Measurements from ENCODE around the gene PLEKHH2. TPM values are rescaled to one million over a fixed set of nuclear protein-coding genes. Genes with fewer than 3 reads are reported as not detected.

The PLEKHH2 gene
- total RNA-seq, 1 experiment from 2014 or later = 0.93 TPM

DNA sequence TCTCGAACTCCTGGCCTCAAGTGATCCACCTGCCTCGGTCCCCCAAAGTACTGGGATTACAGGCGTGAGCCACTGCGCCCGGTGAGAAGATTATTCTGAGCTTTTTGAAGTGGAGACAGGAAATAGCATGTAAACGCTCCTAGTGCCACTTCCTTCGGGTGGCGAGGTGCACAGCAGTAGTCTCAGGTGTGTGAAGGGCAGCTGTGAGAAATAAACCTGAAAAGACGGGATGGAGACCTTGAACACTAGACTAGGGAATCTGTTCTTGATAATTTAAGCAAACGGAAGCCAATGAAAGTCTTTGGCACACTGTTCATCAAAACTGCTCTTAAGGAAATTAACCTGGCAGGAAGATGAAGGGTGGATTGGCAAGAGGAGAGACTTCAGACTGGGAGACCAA is 439 bp upstream of the PLEKHH2 start:
- Mint-ChIP-seq H3K27ac (ENCODE audit: low read depth, unreplicated experiment) (no peak overlapping the region), H3K36me3 (ENCODE audit: insufficient read depth, unreplicated experiment) (no peaks in the 10 kb centered on the region), H3K4me1 (ENCODE audit: insufficient read depth, unreplicated experiment) (peaks cover 26% of the 10 kb centered on the region), H3K9me3 (ENCODE audit: unreplicated experiment) (no peaks in the 10 kb centered on the region), H3K4me3 (ENCODE audit: unreplicated experiment) (peak overlapping the region; percentile 82), H3K27me3 (ENCODE audit: insufficient read depth, unreplicated experiment) (peaks cover 28% of the 10 kb centered on the region)
- BruUV-seq (replicated peaks) = no TSS peak
- intact Hi-C loops (cut with micrococcal nuclease) = no loop called here
- ChIA-PET POLR2A (interaction anchor here (0.7 to 1.6 kb wide), 5 partner anchors 11 to 359 kb away, joined by 3 to 8 read pairs (median 3); partner anchors contain the start of genes DYNC2LI1 and LRPPRC), CTCF (interaction anchor here (0.6 to 0.7 kb wide), 4 partner anchors 85 to 435 kb away, joined by 3 read pairs; no protein-coding TSS in a partner anchor)
- TF ChIP-seq, protein P1, sequence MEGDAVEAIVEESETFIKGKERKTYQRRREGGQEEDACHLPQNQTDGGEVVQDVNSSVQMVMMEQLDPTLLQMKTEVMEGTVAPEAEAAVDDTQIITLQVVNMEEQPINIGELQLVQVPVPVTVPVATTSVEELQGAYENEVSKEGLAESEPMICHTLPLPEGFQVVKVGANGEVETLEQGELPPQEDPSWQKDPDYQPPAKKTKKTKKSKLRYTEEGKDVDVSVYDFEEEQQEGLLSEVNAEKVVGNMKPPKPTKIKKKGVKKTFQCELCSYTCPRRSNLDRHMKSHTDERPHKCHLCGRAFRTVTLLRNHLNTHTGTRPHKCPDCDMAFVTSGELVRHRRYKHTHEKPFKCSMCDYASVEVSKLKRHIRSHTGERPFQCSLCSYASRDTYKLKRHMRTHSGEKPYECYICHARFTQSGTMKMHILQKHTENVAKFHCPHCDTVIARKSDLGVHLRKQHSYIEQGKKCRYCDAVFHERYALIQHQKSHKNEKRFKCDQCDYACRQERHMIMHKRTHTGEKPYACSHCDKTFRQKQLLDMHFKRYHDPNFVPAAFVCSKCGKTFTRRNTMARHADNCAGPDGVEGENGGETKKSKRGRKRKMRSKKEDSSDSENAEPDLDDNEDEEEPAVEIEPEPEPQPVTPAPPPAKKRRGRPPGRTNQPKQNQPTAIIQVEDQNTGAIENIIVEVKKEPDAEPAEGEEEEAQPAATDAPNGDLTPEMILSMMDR (IDR thresholded peaks at IDR 0.05; ENCODE audit: unreplicated experiment) = no peak
- no peak for DNase-seq (ENCODE audit: unreplicated experiment)

DNA sequence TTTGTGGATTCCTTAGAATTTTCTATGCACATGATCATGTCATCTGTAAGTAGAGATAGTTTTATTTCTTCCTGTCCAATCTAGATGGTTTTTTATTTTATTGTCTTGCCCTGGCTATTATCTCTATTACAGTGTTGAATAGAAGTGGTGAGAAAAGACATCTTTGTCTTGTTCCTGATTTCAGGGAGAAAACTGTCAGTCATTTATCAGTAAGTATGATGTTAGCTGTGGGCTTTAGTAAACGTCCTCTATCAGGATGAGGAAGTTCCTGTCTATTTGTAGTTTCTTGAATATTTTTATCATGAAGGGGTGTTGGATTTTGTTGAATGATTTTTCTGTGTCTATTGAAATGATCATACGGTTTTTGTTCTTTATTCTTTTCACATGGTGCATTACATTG is 5.3 kb downstream of the PLEKHH2 start:
- intact Hi-C loops (cut with micrococcal nuclease) = no loop called here

DNA sequence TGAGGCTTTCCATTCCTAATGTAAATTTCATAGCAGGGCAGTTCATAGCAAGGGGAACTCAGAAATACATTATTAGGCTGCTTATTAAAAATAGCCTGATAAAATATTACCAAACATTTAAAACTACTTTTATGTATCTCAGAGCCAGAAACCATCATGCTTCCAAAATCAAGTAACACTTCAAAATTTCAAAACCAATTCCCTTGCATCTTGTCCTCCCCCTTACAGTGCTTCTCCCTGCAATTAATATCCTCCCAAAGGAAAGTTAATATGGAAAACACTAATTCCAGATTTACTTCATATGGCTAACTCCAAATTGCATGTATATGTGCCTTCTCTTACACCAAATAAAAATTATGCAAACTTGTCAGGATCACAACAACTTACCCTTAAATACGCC is 6.6 kb downstream of the PLEKHH2 start:
- ChIA-PET CTCF (interaction anchor here (0.9 kb wide), 1 partner anchor 9 kb away, joined by 3 read pairs; no protein-coding TSS in a partner anchor), POLR2A (interaction anchor here (0.5 kb wide), 1 partner anchor 1285 kb away, joined by 3 read pairs; no protein-coding TSS in a partner anchor)
- TF ChIP-seq, protein P1 (IDR thresholded peaks at IDR 0.05; ENCODE audit: unreplicated experiment) = no peak
- DNase-seq (ENCODE audit: unreplicated experiment) = no peak
- Mint-ChIP-seq H3K36me3 (ENCODE audit: insufficient read depth, unreplicated experiment) (no peaks in the 10 kb centered on the region), H3K27me3 (ENCODE audit: insufficient read depth, unreplicated experiment) (no peaks in the 10 kb centered on the region), H3K27ac (ENCODE audit: low read depth, unreplicated experiment) (no peak overlapping the region), H3K9me3 (ENCODE audit: unreplicated experiment) (no peaks in the 10 kb centered on the region), H3K4me3 (ENCODE audit: unreplicated experiment) (no peak overlapping the region), H3K4me1 (ENCODE audit: insufficient read depth, unreplicated experiment) (no peaks in the 10 kb centered on the region)
- BruUV-seq (replicated peaks) = no TSS peak
- intact Hi-C loops (cut with micrococcal nuclease) = no loop called here

More for the DNA sequence above, 5.3 kb downstream of the PLEKHH2 start:
- DNase-seq (ENCODE audit: unreplicated experiment) = no peak
- TF ChIP-seq, protein P1 (IDR thresholded peaks at IDR 0.05; ENCODE audit: unreplicated experiment) = no peak
- Mint-ChIP-seq H3K27ac (ENCODE audit: low read depth, unreplicated experiment) (no peak overlapping the region), H3K4me3 (ENCODE audit: unreplicated experiment) (no peak overlapping the region), H3K36me3 (ENCODE audit: insufficient read depth, unreplicated experiment) (no peaks in the 10 kb centered on the region), H3K27me3 (ENCODE audit: insufficient read depth, unreplicated experiment) (no peaks in the 10 kb centered on the region), H3K4me1 (ENCODE audit: insufficient read depth, unreplicated experiment) (no peaks in the 10 kb centered on the region), H3K9me3 (ENCODE audit: unreplicated experiment) (no peaks in the 10 kb centered on the region)
- POLR2A ChIA-PET = no interaction called here
- BruUV-seq (replicated peaks) = no TSS peak
- CTCF ChIA-PET = no interaction called here

DNA sequence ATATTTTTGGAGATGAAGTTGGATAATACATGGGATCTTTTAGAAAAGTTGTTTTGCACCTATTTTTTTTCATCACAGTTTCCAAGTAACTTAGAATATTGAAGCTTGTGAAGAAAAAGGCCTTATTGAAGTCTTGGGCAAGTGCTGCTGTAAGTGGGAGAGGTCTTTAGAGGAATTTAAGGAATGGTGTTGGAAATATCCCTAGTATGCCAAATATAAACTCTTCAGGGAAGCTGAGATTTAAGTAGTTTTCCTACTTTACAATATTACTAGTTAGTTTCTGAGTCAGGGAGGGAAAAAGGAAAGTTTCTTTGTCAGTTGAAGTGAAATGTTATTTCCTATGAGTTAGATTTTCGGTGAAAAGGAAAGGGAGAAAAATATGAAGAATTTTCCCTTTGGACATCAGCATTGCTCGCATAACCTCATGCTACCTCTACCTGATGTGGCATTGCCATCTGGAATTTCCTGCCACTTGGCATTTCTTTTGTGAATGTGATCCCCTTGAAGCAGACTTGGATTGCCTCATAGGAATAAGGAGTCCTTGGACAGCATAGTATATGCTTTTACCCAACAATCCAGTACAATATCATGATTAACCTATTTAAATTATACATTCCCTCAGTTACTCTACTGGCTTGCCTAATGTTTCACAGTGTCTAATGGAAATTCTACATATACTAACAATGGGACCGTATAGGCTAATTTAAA is 12.1 kb downstream of the PLEKHH2 start:
- ChIA-PET CTCF (no interaction called here), POLR2A (no interaction called here)
- intact Hi-C loops (cut with micrococcal nuclease) = no loop called here
- DNase-seq (ENCODE audit: unreplicated experiment) = no peak
- Mint-ChIP-seq H3K27me3 (ENCODE audit: insufficient read depth, unreplicated experiment) (peaks cover 24% of the 10 kb centered on the region), H3K4me1 (ENCODE audit: insufficient read depth, unreplicated experiment) (no peaks in the 10 kb centered on the region), H3K9me3 (ENCODE audit: unreplicated experiment) (no peaks in the 10 kb centered on the region), H3K4me3 (ENCODE audit: unreplicated experiment) (no peak overlapping the region), H3K36me3 (ENCODE audit: insufficient read depth, unreplicated experiment) (no peaks in the 10 kb centered on the region), H3K27ac (ENCODE audit: low read depth, unreplicated experiment) (no peak overlapping the region)
- BruUV-seq (replicated peaks) = no TSS peak
- TF ChIP-seq, protein P1 (IDR thresholded peaks at IDR 0.05; ENCODE audit: unreplicated experiment) = no peak
